WTC11 (cell line): ENCODE results near the gene CAMK2D. TPM values are rescaled to one million over a fixed set of nuclear protein-coding genes. Genes with fewer than 3 reads are reported as not detected.
A peak's percentile ranks its signal among the peaks of the same experiment; 100 is the strongest.

Experiments used
- ATAC-seq: fragments of 200-7000 bp; cut with Tn5 transposase; 2 replicates; pipeline ENCODE4 v1.10.0; 2021; ENCODE audit warnings: mild to moderate bottlenecking, moderate library complexity
- CTCF ChIA-PET: fragments of 300-600 bp; sonication (Branson Sonifier 250); formaldehyde crosslinking; loops from one replicate; lab custom pipeline; 2021; ENCODE audit warnings: antibody characterized with exemption; lab: Charles Lee
- POLR2A ChIA-PET: fragments of 350-600 bp; sonication (Branson Sonifier 250); formaldehyde crosslinking; loops from one replicate; lab custom pipeline; 2021; ENCODE audit warnings: antibody characterized with exemption; lab: Charles Lee
- DNase-seq: peaks from one replicate; pipeline ENCODE4 v3.0.0; 2021; ENCODE audit warnings: low spot score
- H3K27ac Mint-ChIP-seq: 2 replicates; pipeline ENCODE4 v1.8.0; 2021; ENCODE audit warnings: mixed read lengths
- H3K27me3 Mint-ChIP-seq: 2 replicates; pipeline ENCODE4 v1.8.0; 2021; ENCODE audit warnings: low read depth, mild to moderate bottlenecking, moderate library complexity, mixed read lengths
- H3K36me3 Mint-ChIP-seq: 2 replicates; pipeline ENCODE4 v1.8.0; 2021; ENCODE audit warnings: mixed read lengths
- H3K4me1 Mint-ChIP-seq: 2 replicates; pipeline ENCODE4 v1.8.0; 2022; ENCODE audit warnings: mixed read lengths
- H3K4me3 Mint-ChIP-seq: 2 replicates; pipeline ENCODE4 v1.8.0; 2021; ENCODE audit warnings: mild to moderate bottlenecking, moderate library complexity, mixed read lengths
- H3K9me3 Mint-ChIP-seq: 2 replicates; pipeline ENCODE4 v1.8.0; 2021; ENCODE audit warnings: mixed read lengths
- CDX4 ChIP-seq: fragments of 250-450 bp; sonication (Bioruptor Pico); IDR thresholded peaks from 2 replicates; pipeline ENCODE4 v1.9.0; 2021; ENCODE audit warnings: moderate library complexity, mild to moderate bottlenecking, inconsistent platforms, borderline replicate concordance
- ESRRA ChIP-seq: sonication (generic); formaldehyde crosslinking; IDR thresholded peaks from 2 replicates; pipeline ENCODE4 v1.8.1; 2022; ENCODE audit warnings: mild to moderate bottlenecking, missing genetic modification reagents, borderline replicate concordance
- ETV6 ChIP-seq: sonication (generic); formaldehyde crosslinking; IDR thresholded peaks from 2 replicates; pipeline ENCODE4 v1.8.1; 2022; ENCODE audit warnings: mild to moderate bottlenecking, missing genetic modification reagents
- GTF2I ChIP-seq: fragments of 250-450 bp; sonication (Bioruptor Pico); conservative IDR thresholded peaks from 2 replicates; pipeline ENCODE4 v1.4.0; 2021; ENCODE audit warnings: mild to moderate bottlenecking
- HMGA2 ChIP-seq: fragments of 250-450 bp; sonication (Bioruptor Pico); IDR thresholded peaks from 2 replicates; pipeline ENCODE4 v1.4.0; 2021; ENCODE audit warnings: mild to moderate bottlenecking, moderate library complexity
- IRF2 ChIP-seq: sonication (generic); formaldehyde crosslinking; IDR thresholded peaks from 2 replicates; pipeline ENCODE4 v1.8.0; 2022; ENCODE audit warnings: low read depth, missing genetic modification reagents, borderline replicate concordance
- MXD4 ChIP-seq: fragments of 250-450 bp; sonication (Bioruptor Pico); IDR thresholded peaks from 2 replicates; pipeline ENCODE4 v1.8.0; 2021; ENCODE audit warnings: mild to moderate bottlenecking, moderate library complexity, borderline replicate concordance
- NFE2L1 ChIP-seq: sonication (generic); formaldehyde crosslinking; IDR thresholded peaks from 2 replicates; pipeline ENCODE4 v1.8.1; 2023; ENCODE audit warnings: missing genetic modification reagents
- OVOL2 ChIP-seq: fragments of 250-450 bp; sonication (Bioruptor Pico); IDR thresholded peaks from 2 replicates; pipeline ENCODE4 v1.9.0; 2021; ENCODE audit warnings: mild to moderate bottlenecking, borderline replicate concordance
- PRDM15 ChIP-seq: sonication (generic); formaldehyde crosslinking; IDR thresholded peaks from 2 replicates; pipeline ENCODE4 v1.8.0; 2022; ENCODE audit warnings: missing genetic modification reagents
- PREB ChIP-seq: sonication (generic); formaldehyde crosslinking; IDR thresholded peaks from 2 replicates; pipeline ENCODE4 v1.8.1; 2022; ENCODE audit warnings: mild to moderate bottlenecking, missing genetic modification reagents, moderate library complexity, borderline replicate concordance
- SP1 ChIP-seq: sonication (generic); formaldehyde crosslinking; conservative IDR thresholded peaks from 2 replicates; pipeline ENCODE4 v1.8.1; 2022; ENCODE audit warnings: missing genetic modification reagents
- TEAD1 ChIP-seq: sonication (generic); formaldehyde crosslinking; IDR thresholded peaks from 2 replicates; pipeline ENCODE4 v1.8.0; 2022; ENCODE audit warnings: mild to moderate bottlenecking, missing genetic modification reagents
- TP53 ChIP-seq: sonication (generic); formaldehyde crosslinking; IDR thresholded peaks from 2 replicates; pipeline ENCODE4 v1.8.1; 2023; ENCODE audit warnings: mild to moderate bottlenecking, missing genetic modification reagents
- ZNF138 ChIP-seq: sonication (generic); formaldehyde crosslinking; conservative IDR thresholded peaks from 2 replicates; pipeline ENCODE4 v1.8.1; 2022; ENCODE audit warnings: mild to moderate bottlenecking, moderate library complexity, missing genetic modification reagents
- ZNF416 ChIP-seq: fragments of 250-450 bp; sonication (Bioruptor Pico); IDR thresholded peaks from 2 replicates; pipeline ENCODE4 v1.9.0; 2021; ENCODE audit warnings: mild to moderate bottlenecking, inconsistent platforms
- total RNA-seq: library from RNA; stranded (reverse); gene quantifications from 3 replicates; pipeline ENCODE4 v1.2.3, GENCODE V29; 2021

The CAMK2D gene
- total RNA-seq, 1 experiment from 2014 or later, result 16.5 TPM

- no peak overlapping the region for H3K27ac Mint-ChIP-seq
- H3K4me1 Mint-ChIP-seq, result peaks cover 24% of the 10 kb centered on the region
- DNase-seq (no peak), ATAC-seq (no peak)
- no peak overlapping the region for H3K4me3 Mint-ChIP-seq
- peaks cover 12% of the 10 kb centered on the region for H3K36me3 Mint-ChIP-seq
- TF ChIP-seq CDX4 (CRISPR knock-in tag) (no peak), SP1 (no peak), ZNF138 (CRISPR knock-in tag) (no peak), OVOL2 (CRISPR knock-in tag) (no peak), TEAD1 (CRISPR knock-in tag) (no peak), TP53 (no peak), IRF2 (CRISPR knock-in tag) (no peak), GTF2I (CRISPR knock-in tag) (no peak), HMGA2 (CRISPR knock-in tag) (no peak), MXD4 (CRISPR knock-in tag) (no peak), PRDM15 (CRISPR knock-in tag) (no peak), ETV6 (CRISPR knock-in tag) (no peak)
- TF ChIP-seq, all 79 proteins: peak for 0
- CTCF ChIA-PET, result no interaction called here
- H3K9me3 Mint-ChIP-seq, result peaks cover 21% of the 10 kb centered on the region
- POLR2A ChIA-PET, result no interaction called here
- H3K27me3 Mint-ChIP-seq, result no peaks in the 10 kb centered on the region; the same call in 1 of the 2 replicates
These were observed 288.7 kb downstream of the CAMK2D start for GRCh38 chr4:113472864-113473263.

- ChIA-PET POLR2A (no interaction called here), CTCF (interaction anchor here (0.6 kb wide), 1 partner anchor 40 kb away, joined by 3 read pairs; no protein-coding TSS in a partner anchor)
- Mint-ChIP-seq H3K27me3 (no peaks in the 10 kb centered on the region; the same call in 1 of the 2 replicates), H3K4me3 (no peak overlapping the region), H3K4me1 (peaks cover 27% of the 10 kb centered on the region), H3K36me3 (peaks cover 3% of the 10 kb centered on the region), H3K27ac (no peak overlapping the region), H3K9me3 (peaks cover 13% of the 10 kb centered on the region)
- no peak for DNase-seq
- TF ChIP-seq ZNF416 (CRISPR knock-in tag), result no peak
- no peak for TF ChIP-seq TP53
- no peak for ATAC-seq
These were observed 290.2 kb downstream of the CAMK2D start for GRCh38 chr4:113471146-113471860.

- DNase-seq (no peak), ATAC-seq (no peak)
- H3K9me3 Mint-ChIP-seq, result peaks cover 9% of the 10 kb centered on the region
- no peak for TF ChIP-seq ESRRA
- no peak for TF ChIP-seq PREB (CRISPR knock-in tag)
- TF ChIP-seq NFE2L1 (CRISPR knock-in tag), result no peak
- peak overlapping the region; percentile 12; the same call in 1 of the 2 replicates for H3K27ac Mint-ChIP-seq
- no peaks in the 10 kb centered on the region; the same call in 1 of the 2 replicates for H3K27me3 Mint-ChIP-seq
- H3K36me3 Mint-ChIP-seq, result no peaks in the 10 kb centered on the region
- H3K4me1 Mint-ChIP-seq, result peaks cover 27% of the 10 kb centered on the region
- no peak overlapping the region for H3K4me3 Mint-ChIP-seq
- POLR2A ChIA-PET, result no interaction called here
- CTCF ChIA-PET, result no interaction called here
These were observed 291.6 kb downstream of the CAMK2D start for GRCh38 chr4:113469926-113470325.
